Esophagus squamous epithelium (tissue), 5 donors: Measurements from ENCODE around the gene PRKCB. TPM values are rescaled to one million over a fixed set of nuclear protein-coding genes. Genes with fewer than 3 reads are reported as not detected.
"Not testable (repeated sequence)": the region's sequence is repeated elsewhere in the genome, so short reads cannot be mapped to it uniquely, and the experiment has no call there.

ENCODE experiments used
- DNase-seq: peaks from one replicate; lab custom pipeline; 2025; lab: John Stamatoyannopoulos, UW
- H3K27ac ChIP-seq, 4 donors: fragments of 200-600 bp; sonication (generic); one replicate each; pipeline ENCODE4 v1.5.1; 2016 to 2019; ENCODE audit warnings: mild to moderate bottlenecking in 1 of 4
- H3K27me3 ChIP-seq, 4 donors: fragments of 200-600 bp; sonication (generic); 1 replicate in 3 of 4; 2 replicates in 1 of 4; pipeline versions ENCODE4 v1.5.1 to v1.6.0; 2017 to 2021; ENCODE audit warnings: antibody characterized with exemption in 1 of 4
- H3K36me3 ChIP-seq, 3 donors: fragments of 200-600 bp; sonication (generic); one replicate each; pipeline ENCODE4 v1.5.1; 2016 to 2019
- H3K4me1 ChIP-seq, 3 donors: fragments of 200-600 bp; sonication (generic); one replicate each; pipeline ENCODE4 v1.5.1; 2017 to 2019
- H3K4me3 ChIP-seq, 4 donors: fragments of 200-600 bp; sonication (generic); 1 replicate in 3 of 4; 2 replicates in 1 of 4; pipeline ENCODE4 v1.5.1; 2016 to 2019; ENCODE audit warnings: mild to moderate bottlenecking in 2 of 4, moderate library complexity in 1 of 4
- H3K9me3 ChIP-seq, 3 donors: fragments of 200-600 bp; sonication (generic); one replicate each; pipeline ENCODE4 v1.5.1; 2016 to 2019
- POLR2A ChIP-seq, 4 donors: fragments of 450-650 bp; IDR thresholded peaks; one replicate each; pipeline ENCODE4 v1.6.1; 2017; ENCODE audit warnings: antibody characterized with exemption in 4 of 4, mild to moderate bottlenecking in 4 of 4, moderate library complexity in 3 of 4
- WGBS, 2 donors: methylation state at CpG; one replicate each; pipeline ENCODE4 v1.1.5; 2018; 5-methylcytosine and 5-hydroxymethylcytosine counted together
- intact Hi-C: fragments of 100-400 bp; cut with DNase I; formaldehyde crosslinking; loops from one replicate; pipeline ENCODE4 v1.15.0; 2022
- total RNA-seq, 4 donors: library from RNA; depleted of rRNA; stranded (reverse); fragments of >200 nt; gene quantifications; one replicate each; pipeline ENCODE4 v1.1.0, GENCODE V29; 2016
- TF ChIP-seq, protein P1 (sequence below), 6 experiments: fragments of 450-650 bp in 4 of 6; fragments of 200-600 bp in 2 of 6; sonication (generic) in 2 of 6; IDR thresholded peaks; one replicate each; pipeline ENCODE4 v1.5.1; 2016 to 2019; ENCODE audit warnings: antibody characterized with exemption in 6 of 6, mild to moderate bottlenecking in 4 of 6, moderate library complexity in 4 of 6
- donor health status: DM: yes; HTN: yes; CAD: no.

The PRKCB gene
- total RNA-seq, 4 donors from 2014 or later: 0.38 to 4.0 (median 1.7) TPM

DNA sequence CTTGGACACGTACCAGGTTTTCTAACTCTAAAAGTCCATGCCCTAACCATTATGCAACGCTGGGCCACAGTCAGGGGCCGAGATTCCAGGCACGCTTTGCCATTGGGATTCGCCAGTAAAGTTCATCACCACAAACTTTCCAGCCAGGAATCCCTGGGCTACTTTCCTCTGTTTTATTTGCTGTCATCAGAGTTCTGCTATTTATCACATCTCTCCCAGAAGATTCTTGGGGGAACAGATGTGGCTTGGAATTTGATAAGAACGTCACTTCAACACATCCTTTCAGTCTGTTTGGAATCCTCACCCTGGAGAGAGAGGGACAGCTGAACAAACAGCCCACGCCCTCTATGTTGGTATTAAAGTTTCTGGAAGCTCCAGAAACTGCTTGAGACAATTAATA, 310.7 kb downstream of the PRKCB start:
- WGBS, 2 donors: 46 to 75% methylated on average over 7 of the region's 7 CpGs
- no peak for TF ChIP-seq POLR2A (IDR thresholded peaks at IDR 0.05)
- TF ChIP-seq, protein P1, sequence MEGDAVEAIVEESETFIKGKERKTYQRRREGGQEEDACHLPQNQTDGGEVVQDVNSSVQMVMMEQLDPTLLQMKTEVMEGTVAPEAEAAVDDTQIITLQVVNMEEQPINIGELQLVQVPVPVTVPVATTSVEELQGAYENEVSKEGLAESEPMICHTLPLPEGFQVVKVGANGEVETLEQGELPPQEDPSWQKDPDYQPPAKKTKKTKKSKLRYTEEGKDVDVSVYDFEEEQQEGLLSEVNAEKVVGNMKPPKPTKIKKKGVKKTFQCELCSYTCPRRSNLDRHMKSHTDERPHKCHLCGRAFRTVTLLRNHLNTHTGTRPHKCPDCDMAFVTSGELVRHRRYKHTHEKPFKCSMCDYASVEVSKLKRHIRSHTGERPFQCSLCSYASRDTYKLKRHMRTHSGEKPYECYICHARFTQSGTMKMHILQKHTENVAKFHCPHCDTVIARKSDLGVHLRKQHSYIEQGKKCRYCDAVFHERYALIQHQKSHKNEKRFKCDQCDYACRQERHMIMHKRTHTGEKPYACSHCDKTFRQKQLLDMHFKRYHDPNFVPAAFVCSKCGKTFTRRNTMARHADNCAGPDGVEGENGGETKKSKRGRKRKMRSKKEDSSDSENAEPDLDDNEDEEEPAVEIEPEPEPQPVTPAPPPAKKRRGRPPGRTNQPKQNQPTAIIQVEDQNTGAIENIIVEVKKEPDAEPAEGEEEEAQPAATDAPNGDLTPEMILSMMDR (IDR thresholded peaks at IDR 0.05): no peak
- H3K4me1 ChIP-seq: no peaks in the 10 kb centered on the region
- no peak overlapping the region for H3K4me3 ChIP-seq
- no peaks in the 10 kb centered on the region for H3K9me3 ChIP-seq
- H3K27me3 ChIP-seq: no peaks in the 10 kb centered on the region
- intact Hi-C loops: no loop called here
- no peak for DNase-seq
- H3K27ac ChIP-seq: no peak overlapping the region
- H3K36me3 ChIP-seq: no peaks in the 10 kb centered on the region

DNA sequence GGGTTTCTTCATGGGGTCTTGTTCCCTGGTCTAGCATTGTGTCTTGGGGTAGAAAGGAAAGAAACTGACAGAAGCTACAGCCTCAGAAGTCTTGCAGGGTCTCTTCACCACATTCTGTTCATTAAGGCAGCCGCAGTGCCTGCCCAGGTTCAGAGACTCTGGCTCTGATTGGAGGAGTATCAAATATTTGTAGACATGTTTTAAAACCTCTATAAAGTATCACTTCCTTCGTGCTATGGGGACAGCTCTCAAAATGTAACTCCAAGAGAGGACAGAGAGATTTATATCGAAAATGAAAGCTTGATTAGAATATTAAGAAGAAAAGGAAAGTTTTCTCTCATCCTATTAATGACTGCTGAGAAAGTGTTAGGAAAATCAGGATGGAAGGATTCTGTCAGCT, 313.3 kb downstream of the PRKCB start:
- Histone ChIP-seq H3K27me3 (no peaks in the 10 kb centered on the region), H3K4me3 (no peak overlapping the region), H3K36me3 (no peaks in the 10 kb centered on the region), H3K4me1 (no peaks in the 10 kb centered on the region), H3K27ac (no peak overlapping the region), H3K9me3 (no peaks in the 10 kb centered on the region)
- intact Hi-C loops: no loop called here
- DNase-seq: no peak
- TF ChIP-seq, protein P1 (IDR thresholded peaks at IDR 0.05): no peak
- no peak for TF ChIP-seq POLR2A (IDR thresholded peaks at IDR 0.05)
- 59 to 74% methylated on average over 3 of the region's 3 CpGs for WGBS, 2 donors

DNA sequence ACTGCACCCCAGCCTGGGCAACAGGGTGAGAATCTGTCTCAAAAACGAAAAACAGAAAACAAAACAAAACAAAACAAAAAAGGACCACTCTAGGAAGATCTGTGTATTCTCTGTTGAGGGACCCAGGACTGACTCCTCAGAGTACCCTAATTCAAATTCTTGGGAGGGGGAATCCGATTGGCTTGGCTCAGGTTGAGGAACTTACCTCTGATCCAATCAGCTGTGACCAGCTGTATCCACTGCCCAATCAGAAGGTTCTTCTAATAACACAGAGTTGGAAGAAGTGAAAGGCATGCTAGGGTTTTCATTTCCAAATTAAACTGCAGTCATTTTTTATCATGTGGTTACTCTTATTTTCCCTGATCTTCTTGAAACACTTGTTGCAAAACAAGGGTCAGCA, 314.5 kb downstream of the PRKCB start:
- Histone ChIP-seq H3K27ac (no peak overlapping the region), H3K4me3 (no peak overlapping the region), H3K27me3 (no peaks in the 10 kb centered on the region), H3K36me3 (no peaks in the 10 kb centered on the region), H3K4me1 (no peaks in the 10 kb centered on the region), H3K9me3 (no peaks in the 10 kb centered on the region)
- intact Hi-C loops: no loop called here
- no peak for DNase-seq
- TF ChIP-seq, protein P1 (IDR thresholded peaks at IDR 0.05): no peak
- no peak for TF ChIP-seq POLR2A (IDR thresholded peaks at IDR 0.05)
- 46 to 60% methylated on average over 2 of the region's 2 CpGs for WGBS, 2 donors

DNA sequence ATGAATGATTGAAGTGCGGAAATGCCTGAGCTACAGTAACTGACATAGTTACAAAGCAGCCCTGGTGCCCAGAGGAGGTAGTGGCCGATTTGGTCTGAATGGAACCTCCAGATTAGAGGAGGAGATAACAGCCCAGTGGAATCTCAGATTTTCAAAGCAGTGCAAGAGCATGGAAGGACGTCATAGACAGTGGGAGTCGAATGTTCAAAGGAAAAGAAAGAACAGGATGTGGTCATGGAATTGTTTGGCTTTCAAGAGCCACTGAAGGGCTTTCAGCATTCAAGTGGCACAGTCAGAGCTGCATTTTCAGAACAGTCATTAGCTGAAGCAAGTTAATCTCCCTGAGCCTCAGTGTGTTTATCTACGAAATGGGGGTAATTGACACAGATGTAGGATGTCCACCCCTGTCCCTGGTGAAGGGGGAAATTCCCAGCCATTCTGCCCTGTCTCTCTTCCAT, 315.7 kb downstream of the PRKCB start:
- H3K36me3 ChIP-seq: no peaks in the 10 kb centered on the region
- TF ChIP-seq, protein P1 (IDR thresholded peaks at IDR 0.05): no peak
- no peak for TF ChIP-seq POLR2A (IDR thresholded peaks at IDR 0.05)
- intact Hi-C loops: no loop called here
- H3K9me3 ChIP-seq: no peaks in the 10 kb centered on the region
- H3K4me1 ChIP-seq: no peaks in the 10 kb centered on the region
- H3K4me3 ChIP-seq: no peak overlapping the region
- H3K27ac ChIP-seq: no peak overlapping the region
- H3K27me3 ChIP-seq: no peaks in the 10 kb centered on the region
- WGBS, 2 donors: 48 to 53% methylated on average over 5 of the region's 5 CpGs
- DNase-seq: no peak

DNA sequence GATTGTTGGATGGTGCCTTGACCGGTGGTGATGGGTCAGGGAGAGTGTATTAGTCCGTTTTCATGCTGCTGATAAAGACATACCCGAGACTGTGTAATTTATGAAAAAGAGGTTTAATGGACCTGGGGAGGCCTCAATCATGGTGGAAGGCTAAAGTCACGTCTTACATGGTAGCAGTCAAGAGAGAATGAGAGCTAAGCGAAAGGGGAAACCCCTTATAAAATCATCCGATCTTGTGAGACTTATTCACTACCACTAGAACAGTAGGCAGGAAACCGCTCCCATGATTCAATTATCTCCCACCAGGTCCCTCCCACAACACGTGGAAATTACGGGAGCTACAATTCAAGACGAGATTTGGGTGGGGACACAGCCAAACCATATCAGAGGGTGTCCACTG, 316.3 kb downstream of the PRKCB start:
- H3K4me3 ChIP-seq, H3K9me3 ChIP-seq, intact Hi-C loops, H3K27me3 ChIP-seq, H3K36me3 ChIP-seq, H3K4me1 ChIP-seq, DNase-seq, H3K27ac ChIP-seq: not testable (repeated sequence)
- WGBS, 2 donors: 70 to 77% methylated on average over 10 of the region's 10 CpGs

DNA sequence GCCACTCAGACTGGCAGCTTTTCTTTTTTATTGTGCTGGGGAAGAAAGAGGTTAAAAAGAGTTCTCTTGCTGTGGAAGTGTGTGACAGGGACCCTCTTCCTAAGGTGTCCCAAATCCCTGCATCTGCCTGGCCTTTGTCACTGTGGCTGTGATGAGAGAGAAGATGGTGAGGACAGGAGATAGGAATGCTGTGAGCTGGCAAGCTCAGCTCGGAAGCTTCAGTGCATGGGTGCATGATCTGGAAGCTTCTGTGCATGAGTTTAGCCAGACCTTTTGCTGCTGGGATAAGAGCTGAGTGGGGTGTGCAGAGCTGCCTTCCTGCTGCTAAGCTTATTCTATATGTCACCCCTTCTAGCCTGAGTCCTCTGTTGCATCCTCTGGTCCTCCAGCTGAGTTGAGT, 317.0 kb downstream of the PRKCB start:
- no peak for TF ChIP-seq POLR2A (IDR thresholded peaks at IDR 0.05)
- TF ChIP-seq, protein P1 (IDR thresholded peaks at IDR 0.05): no peak
- H3K4me3 ChIP-seq: no peak overlapping the region
- 38 to 60% methylated on average over 1 of the region's 1 CpG for WGBS, 2 donors
- H3K4me1 ChIP-seq: no peaks in the 10 kb centered on the region
- intact Hi-C loops: no loop called here
- H3K27me3 ChIP-seq: no peaks in the 10 kb centered on the region
- H3K36me3 ChIP-seq: no peaks in the 10 kb centered on the region
- no peak overlapping the region for H3K27ac ChIP-seq
- no peaks in the 10 kb centered on the region for H3K9me3 ChIP-seq
- DNase-seq: no peak
